HG03457 (cell line): ENCODE data around the gene SLC26A6.

Experiments
- ATAC-seq: cut with Tn5 transposase; IDR thresholded peaks from one replicate; pipeline ENCODE4 v1.9.1; 2021; ENCODE audit warnings: moderate number of reproducible peaks; ENCODE audit not compliant: unreplicated experiment

The SLC26A6 gene

GRCh38 chr3:48633256-48633655 is 2.0 kb downstream of the SLC26A6 start:
- ATAC-seq = no peak

- ATAC-seq = no peak
These were observed 3.5 kb downstream of the SLC26A6 start for GRCh38 chr3:48631516-48632448.

GRCh38 chr3:48630833-48631232 is 4.4 kb downstream of the SLC26A6 start:
- no peak for ATAC-seq

- ATAC-seq = no peak
These were observed 4.9 kb downstream of the SLC26A6 start for GRCh38 chr3:48630407-48630806.

GRCh38 chr3:48629894-48630293 is 5.4 kb downstream of the SLC26A6 start:
- ATAC-seq = no peak

- ATAC-seq = no peak
These were observed 6.8 kb downstream of the SLC26A6 start for GRCh38 chr3:48628277-48629017.

- no peak for ATAC-seq
These were observed 9.7 kb downstream of the SLC26A6 start for GRCh38 chr3:48625600-48625999.

GRCh38 chr3:48624767-48625166 is 10.5 kb downstream of the SLC26A6 start:
- no peak for ATAC-seq

GRCh38 chr3:48623851-48624547 is 11.3 kb downstream of the SLC26A6 start:
- no peak for ATAC-seq

GRCh38 chr3:48621461-48621869 is 13.8 kb downstream of the SLC26A6 start, which contains the start of gene TMEM89:
Gene TMEM89, minus strand, starts transcription at chr3:48621769. Its CDS starts 13 bp downstream, at chr3:48621756.
- ATAC-seq = no peak

- no peak for ATAC-seq
These were observed 15.4 kb downstream of the SLC26A6 start for GRCh38 chr3:48619541-48620524.

GRCh38 chr3:48617559-48617958 is 17.7 kb downstream of the SLC26A6 start:
- no peak for ATAC-seq

GRCh38 chr3:48614044-48614443 is 21.2 kb downstream of the SLC26A6 start:
- ATAC-seq = no peak

GRCh38 chr3:48612309-48612708 is 23.0 kb downstream of the SLC26A6 start:
- ATAC-seq = no peak

GRCh38 chr3:48609088-48610005 is 25.9 kb downstream of the SLC26A6 start, which contains the start of gene UQCRC1:
Gene UQCRC1, minus strand, starts transcription at chr3:48609646. Its CDS starts 26 bp downstream, at chr3:48609620.
- peak; percentile 90 for ATAC-seq

- no peak for ATAC-seq
These were observed 27.7 kb downstream of the SLC26A6 start for GRCh38 chr3:48607519-48607918.

GRCh38 chr3:48601622-48601994 is 33.7 kb downstream of the SLC26A6 start:
- no peak for ATAC-seq

GRCh38 chr3:48600711-48601621 is 34.3 kb downstream of the SLC26A6 start:
- no peak for ATAC-seq
